Gastrocnemius medialis (tissue), 4 donors: Measurements from ENCODE around the gene SEPTIN3. TPM values are rescaled to one million over a fixed set of nuclear protein-coding genes. Genes with fewer than 3 reads are reported as not detected.
A peak's percentile ranks its signal among the peaks of the same experiment; 100 is the strongest.

Experiments used
- ATAC-seq, 2 donors: fragments of 150-250 bp; one replicate each; pipeline ENCODE4 v1.9.1; 2016
- DNase-seq, 2 donors: peaks; one replicate each; pipeline ENCODE4 v3.0.0-alpha.2; 2019
- H3K27ac ChIP-seq, 4 donors: fragments of 200-600 bp; sonication (generic); 1 replicate in 1 of 4; 2 replicates in 3 of 4; pipeline ENCODE4 v1.5.1; 2016 to 2018; ENCODE audit warnings: mild to moderate bottlenecking in 2 of 4, moderate library complexity in 1 of 4
- H3K27me3 ChIP-seq, 3 donors: fragments of 200-600 bp; sonication (generic) in 2 of 3; 1 replicate in 1 of 3; 2 replicates in 2 of 3; pipeline versions ENCODE4 v1.5.1 to v1.6.0; 2016 to 2019; ENCODE audit warnings: mild to moderate bottlenecking in 1 of 3, moderate library complexity in 1 of 3
- H3K36me3 ChIP-seq, 2 donors: fragments of 200-600 bp; sonication (generic) in 1 of 2; one replicate each; pipeline ENCODE4 v1.5.1; 2017 to 2018
- H3K4me1 ChIP-seq, 2 donors: fragments of 200-600 bp; sonication (generic) in 1 of 2; one replicate each; pipeline ENCODE4 v1.5.1; 2016 to 2017; ENCODE audit warnings: mild to moderate bottlenecking in 2 of 2
- H3K4me3 ChIP-seq, 4 donors: fragments of 200-600 bp; sonication (generic) in 3 of 4; 1 replicate in 1 of 4; 2 replicates in 3 of 4; pipeline ENCODE4 v1.5.1; 2016 to 2019; ENCODE audit warnings: mild to moderate bottlenecking in 2 of 4
- H3K9me3 ChIP-seq, 3 donors: fragments of 200-600 bp; sonication (generic) in 2 of 3; 1 replicate in 1 of 3; 2 replicates in 2 of 3; pipeline ENCODE4 v1.5.1; 2016 to 2019
- POLR2A ChIP-seq, 2 donors: fragments of 450-650 bp; IDR thresholded peaks; one replicate each; pipeline ENCODE4 v1.6.1; 2017; ENCODE audit warnings: antibody characterized with exemption in 2 of 2, mild to moderate bottlenecking in 2 of 2, moderate library complexity in 2 of 2
- in situ Hi-C, 4 donors: fragments of 200-750 bp; cut with MboI; loops; one replicate each; pipeline versions ENCODE4 v1.15.0 to v1.8.0; 2017; ENCODE audit warnings: low sequenced_read_pairs in 4 of 4
- intact Hi-C: fragments of 100-400 bp; cut with DNase I; formaldehyde crosslinking; loops from one replicate; pipeline ENCODE4 v1.15.1; 2023; ENCODE audit warnings: low total_unique reads
- total RNA-seq, 4 donors: library from RNA; depleted of rRNA; stranded (reverse); fragments of >200 nt; gene quantifications; one replicate each; pipeline versions ENCODE4 v1.1.0 to v1.2.3, GENCODE V29; 2016
- TF ChIP-seq, protein P1 (sequence below), 5 experiments: fragments of 450-650 bp in 3 of 5; fragments of 200-600 bp in 2 of 5; sonication (generic) in 2 of 5; IDR thresholded peaks in 4 of 5; conservative IDR thresholded peaks in 1 of 5; 1 replicate in 4 of 5; 2 replicates in 1 of 5; pipeline ENCODE4 v1.5.1; 2016 to 2019; ENCODE audit warnings: antibody characterized with exemption in 5 of 5, mild to moderate bottlenecking in 3 of 5, moderate library complexity in 3 of 5

The SEPTIN3 gene
- under 1 TPM in 1 of 4 donors, not detected in 3; 0.18 TPM for total RNA-seq

DNA sequence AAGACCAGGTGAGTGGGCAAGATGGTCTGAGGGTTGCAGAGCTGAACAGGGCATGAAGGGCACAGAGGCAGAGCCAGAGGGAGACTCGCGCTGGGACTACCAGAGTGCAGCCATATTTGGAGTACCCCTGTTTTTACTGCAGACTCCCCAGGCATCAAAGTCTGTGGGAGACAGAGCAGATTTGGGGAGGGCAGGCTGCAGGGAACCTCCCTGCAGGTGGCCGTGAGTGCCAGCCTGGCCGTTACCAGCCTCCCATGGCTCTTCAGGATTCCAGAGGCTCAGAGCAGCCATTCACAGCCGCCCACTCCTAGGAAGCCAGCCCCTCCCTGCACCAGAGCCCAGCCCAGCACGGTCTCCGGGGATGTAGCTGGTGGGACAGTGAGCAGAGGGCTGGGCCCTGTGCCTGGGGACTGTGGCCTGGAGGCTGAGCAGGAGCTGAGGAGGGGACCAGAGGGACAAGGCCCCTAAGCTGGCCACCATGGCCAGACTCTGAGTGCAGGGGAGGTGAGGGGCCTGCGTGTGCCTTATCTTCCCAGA is at the start of gene SEPTIN3:
SEPTIN3 (plus strand) TSS at position 334 of the 537 bp plus-strand sequence. CDS start 2,050 bp downstream, outside the sequence.
- ATAC-seq, result no peak
- DNase-seq, result no peak
- in situ Hi-C loops (loop anchor here in 3 of 4 donors (10.0 to 25.0 kb wide), 2 partner anchors 466 to 468 kb away; partner anchors contain the start of gene NFAM1 (in 3 of the 3)), intact Hi-C loops (loop anchor here (10.0 kb wide), 1 partner anchor 146 kb away; no protein-coding TSS in a partner anchor)
- H3K9me3 ChIP-seq, result no peaks in the 10 kb centered on the region
- H3K27ac ChIP-seq, result no peak within 1 kb of the TSS
- H3K27me3 ChIP-seq, result peaks cover 9 to 14% (median 13%) of the 10 kb centered on the region in 3 donors
- TF ChIP-seq, protein P1, sequence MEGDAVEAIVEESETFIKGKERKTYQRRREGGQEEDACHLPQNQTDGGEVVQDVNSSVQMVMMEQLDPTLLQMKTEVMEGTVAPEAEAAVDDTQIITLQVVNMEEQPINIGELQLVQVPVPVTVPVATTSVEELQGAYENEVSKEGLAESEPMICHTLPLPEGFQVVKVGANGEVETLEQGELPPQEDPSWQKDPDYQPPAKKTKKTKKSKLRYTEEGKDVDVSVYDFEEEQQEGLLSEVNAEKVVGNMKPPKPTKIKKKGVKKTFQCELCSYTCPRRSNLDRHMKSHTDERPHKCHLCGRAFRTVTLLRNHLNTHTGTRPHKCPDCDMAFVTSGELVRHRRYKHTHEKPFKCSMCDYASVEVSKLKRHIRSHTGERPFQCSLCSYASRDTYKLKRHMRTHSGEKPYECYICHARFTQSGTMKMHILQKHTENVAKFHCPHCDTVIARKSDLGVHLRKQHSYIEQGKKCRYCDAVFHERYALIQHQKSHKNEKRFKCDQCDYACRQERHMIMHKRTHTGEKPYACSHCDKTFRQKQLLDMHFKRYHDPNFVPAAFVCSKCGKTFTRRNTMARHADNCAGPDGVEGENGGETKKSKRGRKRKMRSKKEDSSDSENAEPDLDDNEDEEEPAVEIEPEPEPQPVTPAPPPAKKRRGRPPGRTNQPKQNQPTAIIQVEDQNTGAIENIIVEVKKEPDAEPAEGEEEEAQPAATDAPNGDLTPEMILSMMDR (IDR thresholded peaks at IDR 0.05 in 4 of 5, conservative IDR thresholded peaks at IDR 0.05 in 1 of 5), result no peak
- no peak for TF ChIP-seq POLR2A (IDR thresholded peaks at IDR 0.05)
- no peaks in the 10 kb centered on the region for H3K4me1 ChIP-seq
- H3K36me3 ChIP-seq, result no peaks in the 10 kb centered on the region
- H3K4me3 ChIP-seq, result no peak within 1 kb of the TSS

GRCh38 chr22:41920271-41920976 is 48.8 kb upstream of the SEPTIN3 start:
- DNase-seq (no peak), ATAC-seq (no peak)
- H3K4me1 ChIP-seq, result peaks cover 10 to 11% of the 10 kb centered on the region in 2 donors
- intact Hi-C loops (no loop called here), in situ Hi-C loops (no loop called here)
- no peaks in the 10 kb centered on the region for H3K36me3 ChIP-seq
- no peak overlapping the region for H3K27ac ChIP-seq
- peaks cover 24 to 42% (median 34%) of the 10 kb centered on the region in 3 donors for H3K27me3 ChIP-seq
- no peak for TF ChIP-seq POLR2A (IDR thresholded peaks at IDR 0.05)
- TF ChIP-seq, protein P1 (IDR thresholded peaks at IDR 0.05 in 4 of 5, conservative IDR thresholded peaks at IDR 0.05 in 1 of 5), result no peak
- no peaks in the 10 kb centered on the region for H3K9me3 ChIP-seq
- peak overlapping the region in 3 of 4 donors; percentile 50 to 67 (median 54) for H3K4me3 ChIP-seq

DNA sequence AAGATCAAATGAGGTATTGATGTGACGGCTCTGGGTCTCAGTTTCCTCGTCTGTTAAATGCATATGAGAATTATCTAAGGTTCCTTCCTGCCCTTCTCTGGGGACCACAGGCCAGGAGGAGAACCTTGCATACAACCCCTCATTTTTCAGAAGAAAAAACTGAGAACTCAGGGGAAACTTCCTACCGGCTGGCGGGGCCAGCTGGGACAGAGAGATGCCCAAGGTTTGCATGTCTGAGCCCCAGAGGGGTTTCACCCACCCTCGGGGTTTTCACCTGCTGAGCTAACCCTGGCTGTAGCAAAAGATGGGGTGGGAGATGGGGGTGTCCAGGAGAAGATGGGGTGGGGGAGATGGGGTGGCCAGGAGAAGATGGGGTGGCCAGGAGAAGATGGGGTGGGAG is 46.9 kb upstream of the SEPTIN3 start:
- H3K4me1 ChIP-seq, result peaks cover 10 to 11% of the 10 kb centered on the region in 2 donors
- TF ChIP-seq, protein P1 (IDR thresholded peaks at IDR 0.05 in 4 of 5, conservative IDR thresholded peaks at IDR 0.05 in 1 of 5), result no peak
- TF ChIP-seq POLR2A (IDR thresholded peaks at IDR 0.05), result no peak
- ATAC-seq (no peak), DNase-seq (no peak)
- in situ Hi-C loops (no loop called here), intact Hi-C loops (no loop called here)
- no peaks in the 10 kb centered on the region for H3K36me3 ChIP-seq
- no peak overlapping the region for H3K4me3 ChIP-seq
- H3K9me3 ChIP-seq, result no peaks in the 10 kb centered on the region
- H3K27ac ChIP-seq, result no peak overlapping the region
- peaks cover 14 to 28% (median 15%) of the 10 kb centered on the region in 3 donors for H3K27me3 ChIP-seq

- Histone ChIP-seq H3K4me1 (peaks cover 10 to 11% of the 10 kb centered on the region in 2 donors), H3K4me3 (no peak overlapping the region), H3K27me3 (peaks cover 9 to 22% (median 10%) of the 10 kb centered on the region in 3 donors), H3K36me3 (no peaks in the 10 kb centered on the region), H3K27ac (no peak overlapping the region), H3K9me3 (no peaks in the 10 kb centered on the region)
- DNase-seq, result no peak
- in situ Hi-C loops, result no loop called here
- TF ChIP-seq POLR2A (IDR thresholded peaks at IDR 0.05), result no peak
- TF ChIP-seq, protein P1 (IDR thresholded peaks at IDR 0.05 in 4 of 5, conservative IDR thresholded peaks at IDR 0.05 in 1 of 5), result no peak
- no peak for ATAC-seq
- intact Hi-C loops, result no loop called here
These were observed 46.2 kb upstream of the SEPTIN3 start for GRCh38 chr22:41922940-41923594.
